G401.6 (cell line): ENCODE measurements around the gene HDDC3.

Experiments
- FAIRE-seq: peaks from 2 replicates; lab custom pipeline; 2012; peaks lifted over from hg19 to GRCh38; lab: Jason Lieb, UNC

HDDC3 gene

DNA sequence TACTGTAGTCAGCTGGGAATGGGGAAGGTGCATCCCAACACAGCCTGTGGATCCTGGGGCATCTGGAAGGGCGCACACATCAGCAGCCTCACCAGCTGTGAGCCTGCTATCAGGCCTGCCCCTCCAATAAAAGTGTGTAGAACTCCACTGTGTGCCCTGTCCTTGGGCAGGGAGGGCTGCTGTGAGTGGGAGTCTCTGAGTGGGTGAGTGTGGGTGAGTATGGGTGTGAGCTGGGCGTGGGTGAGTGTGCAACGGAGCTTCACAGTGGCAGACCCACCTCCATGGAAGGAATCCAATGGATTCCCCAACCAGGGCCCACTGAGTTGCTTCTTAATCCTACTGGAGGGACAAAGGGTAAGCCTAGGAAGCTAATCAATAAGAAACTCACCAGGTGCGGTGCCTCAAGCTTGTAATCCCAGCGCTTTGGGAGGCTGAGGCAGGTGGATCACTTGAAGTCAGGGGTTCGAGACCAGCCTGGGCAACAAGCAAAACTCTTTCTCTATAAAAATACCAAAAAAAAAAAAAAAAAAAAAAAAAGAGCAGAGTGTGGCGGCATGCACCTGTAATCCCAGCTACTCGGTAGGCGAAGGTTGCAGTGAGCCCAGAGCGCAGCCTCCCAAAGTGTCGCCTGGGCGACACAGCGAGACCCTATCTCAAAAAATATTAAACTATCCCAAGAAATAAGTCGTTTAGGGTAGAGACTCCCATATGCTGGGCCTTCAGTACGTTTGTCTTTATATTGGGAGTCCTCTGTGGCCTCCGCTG, 21.8 kb upstream of the HDDC3 start:
- FAIRE-seq = no peak

DNA sequence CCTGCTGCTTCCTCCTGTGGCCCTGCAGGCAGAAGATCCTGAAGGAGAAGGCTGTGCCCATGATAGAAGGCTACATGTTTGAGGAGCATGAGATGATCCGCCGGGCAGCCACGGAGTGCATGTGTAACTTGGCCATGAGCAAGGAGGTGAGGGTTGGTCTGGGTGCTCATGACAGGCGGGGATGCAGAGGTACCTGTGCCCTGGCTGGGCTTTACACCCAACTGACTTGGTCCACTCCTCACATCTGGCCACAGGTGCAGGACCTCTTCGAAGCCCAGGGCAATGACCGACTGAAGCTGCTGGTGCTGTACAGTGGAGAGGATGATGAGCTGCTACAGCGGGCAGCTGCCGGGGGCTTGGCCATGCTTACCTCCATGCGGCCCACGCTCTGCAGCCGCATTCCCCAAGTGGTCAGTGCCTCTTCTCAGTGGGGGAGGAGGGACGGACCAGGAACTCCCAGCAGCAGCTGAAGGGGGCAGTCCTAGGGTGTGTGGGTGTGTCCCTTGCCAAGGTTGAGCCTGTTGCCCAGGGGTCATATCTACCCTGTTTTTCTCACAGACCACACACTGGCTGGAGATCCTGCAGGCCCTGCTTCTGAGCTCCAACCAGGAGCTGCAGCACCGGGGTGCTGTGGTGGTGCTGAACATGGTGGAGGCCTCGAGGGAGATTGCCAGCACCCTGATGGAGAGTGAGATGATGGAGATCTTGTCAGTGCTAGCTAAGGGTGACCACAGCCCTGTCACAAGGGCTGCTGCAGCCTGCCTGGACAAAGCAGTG, 20.7 kb upstream of the HDDC3 start:
- no peak for FAIRE-seq

- no peak for FAIRE-seq
Measured at GRCh38 chr15:90950676-90951075, 18.3 kb upstream of the HDDC3 start.

- no peak for FAIRE-seq
Measured at GRCh38 chr15:90949979-90950675, 17.8 kb upstream of the HDDC3 start.

GRCh38 chr15:90948506-90948905, 16.2 kb upstream of the HDDC3 start:
- FAIRE-seq = no peak

DNA sequence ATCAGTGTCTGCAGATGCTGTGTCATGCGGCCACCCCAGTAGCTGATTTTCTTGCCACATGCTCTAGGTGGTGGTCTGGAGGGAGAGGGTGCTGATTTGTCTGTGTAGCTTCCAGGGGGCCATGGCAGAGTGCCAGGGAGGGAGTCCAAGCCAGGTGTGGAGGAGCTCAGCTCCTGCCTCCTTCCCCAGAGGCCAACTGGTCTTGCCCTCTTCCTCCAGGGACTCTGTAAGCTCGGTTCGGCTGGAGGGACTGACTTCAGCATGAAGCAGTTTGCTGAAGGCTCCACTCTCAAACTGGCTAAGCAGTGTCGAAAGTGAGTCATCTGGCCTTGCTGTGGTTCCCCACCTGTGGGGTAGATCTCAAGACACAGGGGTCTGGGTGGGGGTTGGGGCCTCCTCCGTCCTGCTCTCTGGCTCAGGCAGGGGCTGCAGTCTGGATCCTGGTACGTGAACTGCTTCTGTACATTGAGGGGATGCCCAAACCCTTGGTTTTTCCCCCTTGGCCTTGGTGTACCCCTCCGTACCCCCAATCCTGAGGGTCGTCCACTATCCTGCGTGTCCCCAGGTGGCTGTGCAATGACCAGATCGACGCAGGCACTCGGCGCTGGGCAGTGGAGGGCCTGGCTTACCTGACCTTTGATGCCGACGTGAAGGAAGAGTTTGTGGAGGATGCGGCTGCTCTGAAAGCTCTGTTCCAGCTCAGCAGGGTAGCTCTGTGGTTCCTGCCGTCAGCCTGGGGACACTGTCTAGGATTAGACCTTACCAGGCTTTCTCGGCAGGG, 15.4 kb upstream of the HDDC3 start:
- no peak for FAIRE-seq

GRCh38 chr15:90946941-90947576, 14.7 kb upstream of the HDDC3 start:
- FAIRE-seq = no peak

GRCh38 chr15:90946538-90946937, 14.2 kb upstream of the HDDC3 start:
- FAIRE-seq = no peak

DNA sequence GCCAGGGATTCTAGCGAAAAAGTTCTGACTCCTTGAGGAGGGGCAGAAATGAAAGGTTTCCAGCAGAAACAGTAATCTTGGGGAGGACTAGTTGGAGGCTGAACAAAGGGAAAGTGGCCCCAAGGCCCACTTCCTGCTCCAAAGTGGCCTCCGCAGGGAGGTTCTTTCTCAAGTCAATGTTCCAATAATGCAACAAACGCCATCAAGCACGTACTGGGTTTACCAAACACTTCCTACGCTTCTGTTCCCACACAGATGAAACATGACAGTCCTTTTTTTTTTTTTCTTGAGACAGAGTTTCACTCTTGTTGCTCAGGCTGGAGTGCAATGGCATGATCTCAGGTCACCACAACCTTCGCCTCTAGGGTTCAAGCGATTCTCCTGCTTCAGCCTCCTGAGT, 12.7 kb upstream of the HDDC3 start:
- no peak for FAIRE-seq

DNA sequence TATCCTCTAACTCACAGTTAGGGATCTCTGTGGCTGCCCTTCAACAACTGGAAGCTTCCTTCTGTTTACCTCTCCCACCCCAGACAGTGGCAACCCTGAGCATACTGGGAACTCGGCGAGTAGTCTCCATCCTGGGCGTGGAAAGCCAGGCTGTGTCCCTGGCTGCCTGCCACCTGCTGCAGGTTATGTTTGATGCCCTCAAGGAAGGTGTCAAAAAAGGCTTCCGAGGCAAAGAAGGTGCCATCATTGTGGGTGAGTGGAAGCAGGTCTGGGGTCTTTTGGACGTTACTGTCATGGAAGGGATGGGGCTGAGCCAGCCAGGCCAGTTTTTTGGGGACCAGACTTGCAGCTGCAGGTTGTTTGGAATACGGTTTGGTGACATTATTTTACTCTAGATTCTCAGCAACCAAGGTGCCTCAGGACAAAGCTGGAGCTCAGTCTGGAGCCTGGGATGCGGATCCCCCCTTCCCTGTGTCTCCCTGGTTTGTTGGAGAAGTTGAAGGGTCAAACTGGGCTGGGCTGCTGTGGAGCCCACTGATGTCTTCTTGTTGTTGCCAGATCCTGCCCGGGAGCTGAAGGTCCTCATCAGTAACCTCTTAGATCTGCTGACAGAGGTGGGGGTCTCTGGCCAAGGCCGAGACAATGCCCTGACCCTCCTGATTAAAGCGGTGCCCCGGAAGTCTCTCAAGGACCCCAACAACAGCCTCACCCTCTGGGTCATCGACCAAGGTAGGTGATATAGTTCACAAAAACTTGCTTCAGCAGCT, 10.2 kb upstream of the HDDC3 start:
- FAIRE-seq = no peak

DNA sequence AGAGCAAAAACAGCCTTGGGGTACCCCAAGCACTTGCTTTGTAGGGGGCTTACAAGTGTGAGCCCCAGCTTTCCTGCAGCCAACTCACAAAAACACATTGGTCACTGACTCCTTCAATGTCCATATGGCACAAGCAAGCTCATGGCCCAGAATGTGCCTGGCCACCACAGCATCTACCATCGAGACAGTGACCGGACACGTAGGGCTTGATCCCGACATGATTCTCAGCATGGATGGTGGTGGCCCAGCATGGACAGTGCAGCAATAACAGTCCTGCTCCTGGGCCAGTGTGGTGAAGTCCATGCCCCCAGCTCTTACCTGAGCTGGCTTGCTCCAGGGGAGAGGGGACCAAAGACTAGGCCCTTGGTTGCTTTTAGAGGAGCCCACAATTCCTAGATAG, 8.7 kb upstream of the HDDC3 start:
- FAIRE-seq = no peak

GRCh38 chr15:90939756-90940155, 7.4 kb upstream of the HDDC3 start:
- no peak for FAIRE-seq

DNA sequence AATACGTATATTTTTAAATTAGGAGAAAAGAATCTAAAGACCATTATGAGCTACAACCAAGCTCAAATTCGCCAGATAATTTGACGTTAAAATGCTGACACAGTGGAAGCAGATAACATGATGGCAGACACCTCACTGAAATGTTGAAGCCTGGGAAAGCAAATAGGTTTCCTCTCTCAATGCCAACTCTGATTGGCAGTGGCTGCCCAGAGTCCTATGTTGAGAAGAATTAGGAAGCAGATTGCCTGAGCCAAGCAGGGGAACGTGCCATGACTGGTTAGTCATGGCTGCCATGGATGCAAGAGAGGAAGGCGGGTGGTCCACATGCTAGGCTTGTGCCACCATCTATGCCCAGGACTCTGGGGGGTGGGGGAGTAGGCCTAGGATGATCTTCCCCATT, 5.9 kb upstream of the HDDC3 start:
- FAIRE-seq = no peak

DNA sequence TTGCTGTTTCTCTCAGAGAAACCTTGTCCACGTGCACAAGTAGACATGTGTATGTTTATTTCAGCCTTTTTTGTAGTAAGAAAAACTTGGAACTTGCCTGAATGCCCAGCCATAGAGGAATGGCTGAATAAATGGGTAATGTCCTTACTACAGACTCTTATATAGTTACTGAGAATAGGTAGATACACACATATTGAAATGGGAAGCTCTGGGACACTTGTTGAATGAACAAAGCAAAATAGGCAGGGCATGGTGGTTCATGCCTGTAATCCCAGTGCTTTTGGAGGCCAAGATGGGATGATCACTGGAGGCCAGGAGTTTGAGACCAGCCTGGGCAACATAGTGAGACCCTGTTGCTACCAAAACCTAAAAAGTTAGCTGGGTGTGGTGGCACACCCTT, 4.5 kb upstream of the HDDC3 start:
- no peak for FAIRE-seq

DNA sequence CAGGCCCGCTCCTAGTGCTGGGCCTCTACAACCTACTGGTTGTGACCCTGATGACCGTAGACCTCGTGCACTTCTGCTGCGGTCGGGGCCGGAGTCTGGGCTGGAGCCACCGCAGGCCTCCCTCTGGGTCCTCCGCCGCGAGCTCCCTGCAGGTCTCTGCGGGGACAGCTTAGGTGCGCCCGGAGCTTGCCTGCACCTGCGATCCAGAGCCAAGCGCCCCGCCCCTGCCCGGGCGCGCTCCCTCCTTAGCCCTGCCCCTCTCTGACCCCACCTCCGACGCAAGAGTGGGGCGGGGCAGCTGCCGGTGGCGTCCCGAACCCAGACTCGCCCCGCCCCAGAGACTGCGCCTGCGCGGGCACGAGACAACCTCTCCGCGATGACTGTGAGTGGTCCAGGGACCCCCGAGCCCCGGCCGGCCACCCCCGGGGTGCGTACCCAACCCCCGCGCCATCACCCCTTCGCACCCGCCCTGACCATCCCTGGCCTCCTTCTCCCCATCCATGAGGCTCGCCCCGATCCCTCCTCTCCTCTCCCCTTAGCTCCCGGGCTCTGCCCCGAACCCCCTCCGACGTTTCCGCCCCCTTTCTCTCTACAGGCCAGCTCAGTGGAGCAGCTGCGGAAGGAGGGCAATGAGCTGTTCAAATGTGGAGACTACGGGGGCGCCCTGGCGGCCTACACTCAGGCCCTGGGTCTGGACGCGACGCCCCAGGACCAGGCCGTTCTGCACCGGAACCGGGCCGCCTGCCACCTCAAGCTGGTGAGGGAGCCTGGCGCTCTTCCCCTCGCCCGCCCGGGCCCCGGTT, 2.8 kb upstream of the HDDC3 start, which contains the start of gene UNC45A:
Gene UNC45A, plus strand, starts transcription at position 337 of the 803 bp plus-strand sequence. Its CDS starts 40 bp downstream, at position 377.
- no peak for FAIRE-seq

- FAIRE-seq = no peak
Measured at GRCh38 chr15:90934256-90934948, 2.1 kb upstream of the HDDC3 start.

GRCh38 chr15:90933301-90933700, 952 bp upstream of the HDDC3 start:
- FAIRE-seq = no peak

GRCh38 chr15:90932660-90932991, 277 bp upstream of the HDDC3 start:
- FAIRE-seq = no peak

DNA sequence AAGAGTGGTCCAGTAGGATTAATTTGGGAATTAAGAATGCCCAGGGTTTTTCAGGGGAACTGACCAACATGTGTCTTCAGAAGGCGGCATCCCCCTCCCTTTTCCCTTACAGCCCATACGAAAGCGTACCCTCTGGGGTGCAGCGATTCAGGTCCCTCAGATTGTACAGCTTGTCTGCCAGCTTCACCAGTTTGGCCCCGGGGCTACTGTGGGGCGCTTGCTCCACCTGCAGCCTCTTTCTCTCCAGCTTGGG, 848 bp downstream of the HDDC3 start:
- FAIRE-seq = no peak
